NCI-H526 (cell line): ENCODE data around the gene MRFAP1L1.

Source experiments
- DNase-seq, 2 experiments: peaks; one replicate each; lab custom pipeline; 2025; lab: John Stamatoyannopoulos, UW

Gene MRFAP1L1

GRCh38 chr4:6716018-6716911, 6.6 kb upstream of the MRFAP1L1 start, which contains the start of gene BLOC1S4:
BLOC1S4 (plus strand) TSS chr4:6716174; CDS start chr4:6716210, 36 bp downstream.
- DNase-seq, result peak; percentile 77 to 95

DNA sequence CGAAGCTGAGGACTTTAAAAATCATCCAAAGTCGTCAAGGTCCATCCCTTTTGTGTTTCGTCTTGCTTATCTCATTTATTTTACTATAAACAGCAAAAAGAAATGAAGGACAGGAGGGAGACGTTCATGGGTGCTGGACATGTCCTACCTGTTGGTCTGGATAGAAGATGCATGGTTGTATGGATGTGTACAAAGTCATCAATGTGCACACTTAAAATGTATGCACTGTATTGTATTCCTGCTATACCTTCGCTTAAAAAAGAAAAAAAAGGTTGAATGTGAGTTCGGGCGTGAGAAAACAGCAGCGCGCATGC, 6.0 kb upstream of the MRFAP1L1 start:
- no peak for DNase-seq

DNA sequence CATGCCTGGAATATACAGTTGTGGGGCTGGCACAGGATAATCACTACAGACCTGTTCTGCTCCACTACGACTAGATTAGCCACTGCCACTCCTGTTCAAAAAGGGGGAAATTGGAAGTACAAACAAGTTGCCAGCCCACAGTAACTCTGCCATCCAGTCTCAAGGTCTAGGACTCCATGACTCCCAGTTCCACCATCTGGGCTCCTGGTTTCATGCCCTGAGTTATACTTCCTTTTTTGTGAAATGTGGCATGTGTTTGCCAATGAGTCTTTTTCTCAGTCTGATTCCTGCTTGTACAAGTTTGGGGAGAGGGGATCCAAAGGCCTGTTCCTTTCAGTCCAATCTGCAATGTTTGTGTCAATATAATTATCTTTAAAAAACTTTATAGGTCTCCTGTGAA, 5.3 kb upstream of the MRFAP1L1 start:
- DNase-seq, result no peak

GRCh38 chr4:6710996-6711395, 1.3 kb upstream of the MRFAP1L1 start:
- no peak for DNase-seq

DNA sequence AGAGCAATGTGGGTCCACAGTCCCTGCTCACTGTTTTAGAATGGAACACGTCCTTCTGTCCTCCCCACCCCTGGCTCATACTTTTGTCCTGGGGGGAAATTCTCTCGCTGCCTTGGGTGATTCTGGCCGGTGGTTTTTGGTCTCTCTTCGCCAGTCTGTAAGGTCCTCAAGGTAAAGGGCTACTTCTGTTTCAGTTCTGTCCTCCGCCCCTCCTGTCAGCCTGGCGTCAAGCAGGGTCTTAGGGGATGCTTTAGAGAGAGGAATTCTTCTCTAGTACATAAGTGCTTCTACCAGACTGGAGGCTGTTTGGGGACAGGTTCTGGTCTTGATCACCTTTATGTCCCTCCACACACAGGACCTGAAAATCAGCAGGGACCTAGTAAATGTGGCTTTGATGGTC, 617 bp upstream of the MRFAP1L1 start:
- no peak for DNase-seq

DNA sequence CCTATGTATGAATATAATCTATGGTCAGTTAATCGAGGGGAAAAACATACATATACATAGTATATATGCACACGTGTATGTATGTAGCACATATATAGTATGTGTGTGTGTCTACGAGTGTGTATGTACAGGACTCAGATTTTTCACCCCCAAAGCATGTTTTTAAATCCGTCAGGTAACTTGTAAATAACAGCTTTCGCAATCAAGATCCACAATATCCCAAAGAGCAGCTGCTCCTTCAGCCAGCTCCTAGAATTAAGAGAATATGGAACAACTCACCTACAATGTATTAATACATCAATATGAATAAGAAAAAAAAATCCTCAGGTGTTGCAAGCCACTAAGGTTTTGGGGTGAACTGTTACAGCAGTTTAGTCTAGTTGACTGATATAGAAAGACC, 3.5 kb downstream of the MRFAP1L1 start:
- DNase-seq, result no peak

DNA sequence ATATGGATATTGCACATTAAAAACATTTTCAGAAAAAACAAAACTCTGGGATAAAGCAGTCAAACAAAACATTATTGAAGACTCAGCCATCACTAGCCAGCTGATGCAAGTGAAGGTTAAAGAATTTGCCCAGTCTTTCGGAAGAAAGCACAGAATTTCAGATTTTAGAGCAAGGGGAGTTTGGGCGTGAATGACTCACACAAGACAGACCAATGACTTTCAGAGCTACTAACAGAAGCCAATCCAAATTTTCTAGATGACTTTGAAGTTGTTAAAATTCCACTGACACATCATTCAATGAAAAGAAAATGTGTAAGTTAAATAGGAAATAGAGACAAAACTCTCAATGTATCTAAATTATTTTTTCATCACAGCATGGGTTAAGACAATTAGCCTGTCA, 4.0 kb downstream of the MRFAP1L1 start:
- no peak for DNase-seq

- DNase-seq, result no peak
These were observed 5.9 kb downstream of the MRFAP1L1 start for GRCh38 chr4:6703786-6704185.

DNA sequence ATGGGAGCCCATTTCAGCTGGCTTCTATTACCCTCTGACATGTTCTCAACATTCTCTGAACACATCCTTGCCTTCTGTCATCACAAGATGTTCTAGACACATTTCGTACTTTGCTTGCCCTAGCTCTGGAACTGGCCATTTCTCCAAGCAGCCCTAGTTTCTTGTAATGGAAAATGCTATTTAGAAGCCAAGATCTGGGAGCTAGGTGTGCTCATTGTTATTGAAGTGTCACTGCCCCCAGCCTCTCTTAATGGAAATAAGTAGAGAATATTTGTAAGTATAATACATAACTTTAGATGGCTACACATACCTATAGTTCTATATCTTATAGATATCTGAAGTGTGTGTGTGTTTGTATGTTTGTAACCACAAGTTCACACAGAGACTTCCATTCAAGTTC, 6.9 kb downstream of the MRFAP1L1 start:
- DNase-seq, result no peak

DNA sequence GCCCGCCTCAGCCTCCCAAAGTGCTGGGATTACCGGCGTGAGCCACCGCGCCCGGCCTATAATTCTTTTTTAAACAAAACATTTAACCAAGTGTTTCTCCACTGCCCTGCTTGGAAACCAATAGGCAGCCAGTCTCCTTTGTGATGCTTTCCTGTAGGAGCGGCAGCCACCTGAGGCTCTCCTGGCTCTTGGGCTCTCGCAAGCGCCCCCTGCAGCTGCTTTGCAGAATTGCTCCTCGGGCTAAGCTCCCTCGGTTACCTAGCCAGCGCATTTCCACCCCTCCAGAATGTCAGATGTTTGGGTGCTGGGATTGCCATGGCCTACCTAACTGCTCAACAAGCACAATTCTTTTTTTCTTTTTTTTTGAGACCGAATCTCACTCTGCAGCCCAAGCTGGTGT, 8.3 kb downstream of the MRFAP1L1 start:
- DNase-seq, result peak in 1 of 2 experiments; percentile 28

GRCh38 chr4:6699903-6700302, 9.8 kb downstream of the MRFAP1L1 start:
- no peak for DNase-seq

DNA sequence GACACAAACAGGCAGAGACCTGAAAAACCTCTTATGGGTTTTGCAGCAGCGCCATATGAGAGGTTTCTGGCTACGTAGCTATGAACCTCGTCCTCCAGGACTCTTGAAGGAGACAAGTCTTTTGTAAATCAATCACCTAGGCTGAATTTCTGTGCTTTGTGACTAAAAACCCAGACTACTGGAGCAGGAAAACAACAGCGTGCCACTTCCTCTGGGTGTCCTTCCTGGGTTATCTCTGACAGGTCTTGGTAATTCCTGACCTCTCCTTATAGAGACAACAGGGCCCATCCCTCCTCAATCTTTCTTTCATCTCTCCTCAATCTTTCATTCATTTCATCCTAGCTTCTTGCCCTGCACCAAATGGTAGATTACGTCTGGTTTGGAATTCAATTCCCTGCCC, 10.3 kb downstream of the MRFAP1L1 start:
- no peak for DNase-seq

DNA sequence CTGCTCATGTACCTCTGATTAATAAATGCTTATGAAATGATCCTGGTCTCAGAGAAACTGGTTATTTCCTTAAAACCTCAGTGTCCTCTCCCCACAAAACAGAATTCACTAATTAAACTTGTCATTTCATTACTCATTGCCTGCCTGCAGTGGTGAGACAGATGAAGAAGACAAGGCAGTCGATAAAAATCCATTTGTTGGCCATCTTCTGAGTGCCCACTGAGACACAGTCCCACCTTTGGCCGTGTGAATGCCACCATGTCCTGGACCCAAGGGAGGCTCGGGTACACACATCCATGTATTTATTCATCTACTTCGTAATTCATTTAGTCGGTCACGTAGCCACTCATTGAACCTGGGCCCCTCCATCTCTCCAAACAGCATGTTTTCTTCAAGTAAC, 12.5 kb downstream of the MRFAP1L1 start:
- DNase-seq, result no peak

- DNase-seq, result no peak
These were observed 13.1 kb downstream of the MRFAP1L1 start for GRCh38 chr4:6696611-6697010.

- peak in 1 of 2 experiments; percentile 49 for DNase-seq
These were observed 13.7 kb downstream of the MRFAP1L1 start for GRCh38 chr4:6695660-6696610.

DNA sequence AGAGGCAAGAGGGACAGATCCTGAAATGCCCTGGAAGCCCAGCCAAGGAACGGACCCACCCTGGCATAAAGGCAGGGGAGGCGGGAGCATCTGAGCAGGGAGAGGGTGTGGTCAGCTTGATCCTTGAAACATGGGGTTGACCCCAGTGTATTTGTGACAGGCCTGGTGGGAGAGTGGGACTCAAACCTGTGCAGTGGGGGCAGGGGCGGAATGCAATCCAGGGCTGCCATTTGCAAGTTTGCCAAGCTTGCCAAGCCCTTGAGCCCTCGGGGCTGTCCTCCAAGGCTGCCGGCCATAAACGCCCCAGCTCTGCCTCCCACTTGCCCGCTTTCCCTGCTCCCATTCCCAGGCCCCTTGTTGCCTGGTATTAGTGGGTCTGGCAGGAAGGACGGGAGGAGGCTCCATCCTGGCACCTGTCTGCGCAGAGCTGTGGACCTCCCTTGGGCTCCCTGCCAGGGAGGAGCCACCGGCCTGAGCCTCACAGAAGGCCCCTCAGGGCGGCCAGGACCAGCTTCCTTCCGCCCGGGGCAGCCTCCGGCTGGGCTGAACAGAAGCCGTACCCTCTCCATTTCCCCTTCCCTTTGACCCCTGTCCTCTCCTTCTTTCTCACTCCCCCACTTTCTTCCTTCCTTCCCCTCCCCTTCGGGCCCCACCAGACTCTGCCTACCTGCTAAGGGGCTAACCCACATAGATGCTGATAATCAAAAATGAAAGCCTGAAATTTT, 15.3 kb downstream of the MRFAP1L1 start:
- no peak for DNase-seq

DNA sequence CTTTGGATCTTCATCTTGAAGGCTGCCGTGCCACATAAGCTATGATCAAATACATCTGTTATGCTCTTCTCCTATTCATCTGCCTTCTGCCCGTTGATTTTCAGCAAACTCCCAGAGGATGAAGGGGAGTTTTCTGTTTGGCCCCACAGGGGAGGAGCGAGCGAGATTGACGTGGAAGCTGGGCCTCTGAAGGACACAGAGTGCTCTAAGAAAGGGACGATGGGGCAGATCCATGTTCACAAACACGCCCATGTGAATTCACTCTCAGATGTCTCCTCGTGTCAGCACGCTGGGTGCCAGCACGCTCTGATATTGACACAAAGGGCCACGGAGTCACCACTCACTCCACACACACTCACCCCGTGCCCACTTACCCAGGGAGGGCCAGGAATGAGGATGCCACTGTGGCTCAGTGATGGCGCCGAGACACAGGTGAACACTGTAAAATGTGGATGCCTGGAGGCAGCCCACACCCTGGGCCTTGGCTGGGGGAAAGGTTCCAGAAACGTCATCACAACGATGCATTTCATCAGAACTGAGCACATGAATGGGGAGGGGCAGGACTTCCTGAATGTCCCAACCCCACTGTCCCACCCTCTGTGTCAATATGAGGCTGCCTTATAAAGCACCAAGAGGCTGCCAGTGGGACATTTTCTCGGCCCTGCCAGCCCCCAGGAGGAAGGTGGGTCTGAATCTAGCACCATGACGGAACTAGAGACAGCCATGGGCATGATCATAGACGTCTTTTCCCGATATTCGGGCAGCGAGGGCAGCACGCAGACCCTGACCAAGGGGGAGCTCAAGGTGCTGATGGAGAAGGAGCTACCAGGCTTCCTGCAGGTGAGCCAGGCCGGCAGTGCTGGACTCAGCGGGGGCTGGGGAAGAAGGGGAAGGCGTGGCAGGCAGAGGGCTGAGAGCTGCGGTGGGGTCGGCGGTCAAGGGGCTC, 16.2 kb downstream of the MRFAP1L1 start, which contains the start of gene S100P:
TSS of gene S100P (plus strand) at position 648 of the 946 bp plus-strand sequence. CDS start at position 703, 55 bp downstream.
- no peak for DNase-seq

- DNase-seq, result no peak
These were observed 16.9 kb downstream of the MRFAP1L1 start for GRCh38 chr4:6692806-6693205.

DNA sequence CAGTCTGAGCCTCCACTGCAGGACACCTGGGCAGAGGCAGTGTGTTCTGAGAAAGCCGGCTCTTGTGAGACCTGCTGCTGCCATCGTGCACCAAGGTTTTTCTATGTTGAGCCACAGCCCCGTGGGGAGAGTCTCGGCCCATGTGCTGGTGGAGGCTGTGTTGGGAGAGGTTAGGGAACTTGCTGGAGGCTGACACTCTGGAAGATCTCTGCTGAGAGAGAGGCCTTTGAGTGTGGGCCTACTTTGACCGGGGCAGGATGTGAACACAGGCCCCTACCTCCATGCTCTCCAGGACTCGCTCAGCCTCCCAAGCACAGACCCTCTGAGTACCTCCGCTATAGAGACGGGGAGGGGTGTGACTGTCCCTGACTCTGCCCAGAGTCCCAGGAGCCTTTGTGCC, 17.3 kb downstream of the MRFAP1L1 start:
- no peak for DNase-seq

DNA sequence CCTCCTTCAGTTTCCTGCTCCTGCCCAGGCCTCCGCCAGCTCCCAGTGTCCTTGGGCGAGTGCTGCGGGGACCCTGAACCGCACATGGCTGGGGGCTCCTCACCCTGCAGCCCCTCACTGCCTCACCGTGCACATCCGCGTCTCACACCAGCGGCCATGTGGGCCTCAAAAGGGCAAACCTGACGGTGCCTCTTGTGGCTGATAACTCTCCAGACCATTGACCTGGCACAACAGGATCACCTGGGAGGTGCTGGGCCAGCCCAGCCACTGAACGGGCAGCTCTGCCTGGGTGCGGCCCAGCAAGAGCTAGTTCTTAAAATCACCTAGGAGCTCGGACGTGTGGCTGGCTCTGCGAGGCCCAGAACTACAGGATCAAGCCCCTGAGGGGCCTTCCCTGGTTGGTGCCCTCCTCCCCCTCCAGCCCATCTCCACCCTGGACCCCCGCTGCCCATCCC, 20.1 kb downstream of the MRFAP1L1 start:
- DNase-seq, result no peak
